ENCODE data around the gene ADIPOR2.

Gene ADIPOR2

GRCh38 chr12:1766110-1766509 is 75.2 kb downstream of the ADIPOR2 start:
- TF ChIP-seq TCF12 (IDR thresholded peaks at IDR 0.05; ENCODE audit: low read depth) = no peak
- no peak for TF ChIP-seq TAF1 (IDR thresholded peaks at IDR 0.05; ENCODE audit: low read depth)
- TF ChIP-seq RAD21 (IDR thresholded peaks at IDR 0.05; ENCODE audit: low read depth) = no peak
- TF ChIP-seq MAX (IDR thresholded peaks at IDR 0.05) = no peak
- TF ChIP-seq EP300 (IDR thresholded peaks at IDR 0.05; ENCODE audit: borderline replicate concordance) = no peak
- TF ChIP-seq YY1 (IDR thresholded peaks at IDR 0.05; ENCODE audit: low read depth) = no peak
- TF ChIP-seq EGR1 (IDR thresholded peaks at IDR 0.05) = no peak
- TF ChIP-seq TEAD4 (IDR thresholded peaks at IDR 0.05) = no peak
- no peak for TF ChIP-seq USF1 (IDR thresholded peaks at IDR 0.05)
- TF ChIP-seq NFIC (IDR thresholded peaks at IDR 0.05) = no peak
- no peak for TF ChIP-seq REST (IDR thresholded peaks at IDR 0.05; ENCODE audit: low read depth)
- no peak for TF ChIP-seq CREB1 (IDR thresholded peaks at IDR 0.05; ENCODE audit: low read depth)
- no peak for TF ChIP-seq FOXM1 (IDR thresholded peaks at IDR 0.05; ENCODE audit: borderline replicate concordance, low read depth)
- TF ChIP-seq CEBPB (IDR thresholded peaks at IDR 0.05) = no peak
- no peak for TF ChIP-seq ZBTB7A (IDR thresholded peaks at IDR 0.05; ENCODE audit: low read depth)

- TF ChIP-seq CEBPB (IDR thresholded peaks at IDR 0.05) (no peak), NFIC (IDR thresholded peaks at IDR 0.05) (no peak), RAD21 (IDR thresholded peaks at IDR 0.05; ENCODE audit: low read depth) (no peak), EP300 (IDR thresholded peaks at IDR 0.05; ENCODE audit: borderline replicate concordance) (no peak), TAF1 (IDR thresholded peaks at IDR 0.05; ENCODE audit: low read depth) (no peak), CREB1 (IDR thresholded peaks at IDR 0.05; ENCODE audit: low read depth) (no peak), TEAD4 (IDR thresholded peaks at IDR 0.05) (no peak), ZBTB7A (IDR thresholded peaks at IDR 0.05; ENCODE audit: low read depth) (no peak), TCF12 (IDR thresholded peaks at IDR 0.05; ENCODE audit: low read depth) (no peak), EGR1 (IDR thresholded peaks at IDR 0.05) (no peak), YY1 (IDR thresholded peaks at IDR 0.05; ENCODE audit: low read depth) (no peak), USF1 (IDR thresholded peaks at IDR 0.05) (no peak), MAX (IDR thresholded peaks at IDR 0.05) (no peak), REST (IDR thresholded peaks at IDR 0.05; ENCODE audit: low read depth) (no peak), FOXM1 (IDR thresholded peaks at IDR 0.05; ENCODE audit: borderline replicate concordance, low read depth) (no peak)
Measured at GRCh38 chr12:1767407-1768090, 76.7 kb downstream of the ADIPOR2 start.

- TF ChIP-seq MAX (IDR thresholded peaks at IDR 0.05) (no peak), NFIC (IDR thresholded peaks at IDR 0.05) (no peak), CREB1 (IDR thresholded peaks at IDR 0.05; ENCODE audit: low read depth) (no peak), USF1 (IDR thresholded peaks at IDR 0.05) (no peak), TEAD4 (IDR thresholded peaks at IDR 0.05) (no peak), EGR1 (IDR thresholded peaks at IDR 0.05) (no peak), TAF1 (IDR thresholded peaks at IDR 0.05; ENCODE audit: low read depth) (no peak), YY1 (IDR thresholded peaks at IDR 0.05; ENCODE audit: low read depth) (no peak), RAD21 (IDR thresholded peaks at IDR 0.05; ENCODE audit: low read depth) (no peak), TCF12 (IDR thresholded peaks at IDR 0.05; ENCODE audit: low read depth) (no peak)
Measured at GRCh38 chr12:1768615-1769014, 77.7 kb downstream of the ADIPOR2 start.

- TF ChIP-seq FOXM1 (IDR thresholded peaks at IDR 0.05; ENCODE audit: borderline replicate concordance, low read depth) = no peak
- TF ChIP-seq MAX (IDR thresholded peaks at IDR 0.05) = no peak
- TF ChIP-seq NFIC (IDR thresholded peaks at IDR 0.05) = no peak
- no peak for TF ChIP-seq TCF12 (IDR thresholded peaks at IDR 0.05; ENCODE audit: low read depth)
- no peak for TF ChIP-seq REST (IDR thresholded peaks at IDR 0.05; ENCODE audit: low read depth)
Measured at GRCh38 chr12:1769809-1770494, 79.1 kb downstream of the ADIPOR2 start.
